GM21529 (cell line): Measurements from ENCODE around the gene RIPK1.

Experiments used
- ATAC-seq: cut with Tn5 transposase; IDR thresholded peaks from one replicate; pipeline ENCODE4 v1.9.1; 2021; ENCODE audit not compliant: unreplicated experiment

RIPK1 gene

GRCh38 chr6:3159805-3160781 lies 91.8 kb downstream of the RIPK1 start:
- ATAC-seq = no peak

- ATAC-seq = no peak
Observed at GRCh38 chr6:3162067-3162497, 93.8 kb downstream of the RIPK1 start.

GRCh38 chr6:3162565-3163247 lies 94.4 kb downstream of the RIPK1 start:
- peak; percentile 75 for ATAC-seq

GRCh38 chr6:3163248-3163594 lies 94.9 kb downstream of the RIPK1 start:
- peak; percentile 21 for ATAC-seq

- no peak for ATAC-seq
Observed at GRCh38 chr6:3164388-3164787, 96.1 kb downstream of the RIPK1 start.
